H9 (cell line): ENCODE measurements around the gene LRP3. TPM values are rescaled to one million over a fixed set of nuclear protein-coding genes. Genes with fewer than 3 reads are reported as not detected.

Experiments used
- DNase-seq: peaks from one replicate; pipeline ENCODE4 v3.0.0-alpha.2; 2017
- H2AFZ ChIP-seq: one replicate; pipeline ENCODE4 v1.6.1; 2013; ENCODE audit warnings: mild to moderate bottlenecking, low read length, control low read depth, moderate library complexity
- H2AK5ac ChIP-seq: 2 replicates; pipeline ENCODE4 v1.6.1; 2013; ENCODE audit warnings: low read length, control low read depth, mixed read lengths; ENCODE audit not compliant: insufficient read length
- H2BK120ac ChIP-seq: one replicate; pipeline ENCODE4 v1.6.1; 2013; ENCODE audit warnings: low read depth, mild to moderate bottlenecking, low read length, control low read depth, inconsistent platforms; ENCODE audit not compliant: poor library complexity, severe bottlenecking
- H2BK12ac ChIP-seq: 2 replicates; pipeline ENCODE4 v1.6.1; 2013; ENCODE audit warnings: low read length, control low read depth, mixed read lengths, low read depth; ENCODE audit not compliant: insufficient read length
- H2BK15ac ChIP-seq: 2 replicates; pipeline ENCODE4 v1.6.1; 2013; ENCODE audit warnings: low read depth, low read length, control low read depth
- H2BK20ac ChIP-seq: one replicate; pipeline ENCODE4 v1.6.1; 2013; ENCODE audit warnings: low read depth, mild to moderate bottlenecking, low read length, control low read depth, inconsistent platforms; ENCODE audit not compliant: poor library complexity, severe bottlenecking
- H2BK5ac ChIP-seq: 2 replicates; pipeline ENCODE4 v1.6.1; 2013; ENCODE audit warnings: low read length, control low read depth, mixed read lengths; ENCODE audit not compliant: insufficient read length
- H3K14ac ChIP-seq: 2 replicates; pipeline ENCODE4 v1.6.1; 2013; ENCODE audit warnings: low read length, control low read depth; ENCODE audit not compliant: insufficient read depth
- H3K18ac ChIP-seq: 2 replicates; pipeline ENCODE4 v1.6.1; 2013; ENCODE audit warnings: low read depth, mild to moderate bottlenecking, mixed read lengths, low read length, control low read depth; ENCODE audit not compliant: insufficient read length
- H3K23ac ChIP-seq: 2 replicates; pipeline ENCODE4 v1.6.1; 2013; ENCODE audit warnings: low read length, control low read depth, mixed read lengths, low read depth; ENCODE audit not compliant: insufficient read length
- H3K23me2 ChIP-seq: 2 replicates; pipeline ENCODE4 v1.6.1; 2013; ENCODE audit warnings: low read depth, mild to moderate bottlenecking, mixed read lengths, low read length, control low read depth; ENCODE audit not compliant: insufficient read length, poor library complexity, severe bottlenecking
- H3K27ac ChIP-seq: 2 replicates; pipeline ENCODE4 v1.5.1; 2013; ENCODE audit warnings: low read length, control low read depth, mixed read lengths, low read depth; ENCODE audit not compliant: insufficient read length
- H3K27me3 ChIP-seq: 2 replicates; pipeline ENCODE4 v1.6.1; 2013; ENCODE audit warnings: low read length, control low read depth, inconsistent platforms; ENCODE audit not compliant: insufficient read depth
- H3K4ac ChIP-seq: 2 replicates; pipeline ENCODE4 v1.6.1; 2013; ENCODE audit warnings: low read depth, mild to moderate bottlenecking, control low read depth, inconsistent platforms, low read length, moderate library complexity
- H3K4me1 ChIP-seq: 2 replicates; pipeline ENCODE4 v1.6.1; 2013; ENCODE audit warnings: low read length, control low read depth, inconsistent platforms; ENCODE audit not compliant: insufficient read depth
- H3K4me2 ChIP-seq: 2 replicates; pipeline ENCODE4 v1.6.1; 2013; ENCODE audit warnings: low read length, control low read depth, mixed read lengths; ENCODE audit not compliant: insufficient read length, insufficient read depth
- H3K56ac ChIP-seq: 2 replicates; pipeline ENCODE4 v1.6.1; 2013; ENCODE audit warnings: low read depth, mild to moderate bottlenecking, mixed read lengths, low read length, control low read depth; ENCODE audit not compliant: insufficient read length
- H3K79me1 ChIP-seq: 2 replicates; pipeline ENCODE4 v1.6.1; 2013; ENCODE audit warnings: low read depth, mild to moderate bottlenecking, moderate library complexity, low read length, control low read depth, inconsistent platforms; ENCODE audit not compliant: insufficient read depth, poor library complexity, severe bottlenecking
- H3K79me2 ChIP-seq: 2 replicates; pipeline ENCODE4 v1.6.1; 2013; ENCODE audit warnings: low read length, control low read depth, inconsistent platforms; ENCODE audit not compliant: insufficient read depth
- H3K9ac ChIP-seq: 2 replicates; pipeline ENCODE4 v1.6.1; 2013; ENCODE audit warnings: low read length, control low read depth, mixed read lengths; ENCODE audit not compliant: insufficient read length; ENCODE audit errors: extremely low read depth
- H3K9me3 ChIP-seq: one replicate; pipeline ENCODE4 v1.6.1; 2013; ENCODE audit warnings: low read depth, low read length, inconsistent platforms; ENCODE audit not compliant: control insufficient read depth
- H3T11ph ChIP-seq: one replicate; pipeline ENCODE4 v1.6.1; 2013; ENCODE audit warnings: mild to moderate bottlenecking, low read length, control low read depth, inconsistent platforms
- H4K20me1 ChIP-seq: one replicate; pipeline ENCODE4 v1.6.1; 2013; ENCODE audit not compliant: control insufficient read depth, insufficient read length, insufficient read depth
- H4K5ac ChIP-seq: 2 replicates; pipeline ENCODE4 v1.6.1; 2013; ENCODE audit warnings: low read depth, mild to moderate bottlenecking, mixed read lengths, low read length, control low read depth; ENCODE audit not compliant: insufficient read length
- H4K8ac ChIP-seq: replicated peaks from 2 replicates; pipeline ENCODE4 v1.6.1; 2013; ENCODE audit warnings: low read length, control low read depth, mixed read lengths, low read depth; ENCODE audit not compliant: insufficient read length
- H4K91ac ChIP-seq: 2 replicates; pipeline ENCODE4 v1.6.1; 2013; ENCODE audit warnings: low read depth, mild to moderate bottlenecking, moderate library complexity, mixed read lengths, low read length, control low read depth; ENCODE audit not compliant: insufficient read length
- H3K27ac Mint-ChIP-seq, 3 experiments: 2 replicates in 2 of 3; 3 replicates in 1 of 3; pipeline ENCODE4 v1.8.0; 2020 to 2021; ENCODE audit warnings: mixed read lengths in 3 of 3, mild to moderate bottlenecking in 1 of 3, moderate library complexity in 1 of 3
- H3K27me3 Mint-ChIP-seq: 2 replicates; pipeline ENCODE4 v1.8.0; 2021; ENCODE audit warnings: low read depth, mild to moderate bottlenecking, moderate library complexity, mixed read lengths
- H3K36me3 Mint-ChIP-seq, 3 experiments: 2 replicates in 2 of 3; 3 replicates in 1 of 3; pipeline ENCODE4 v1.8.0; 2020 to 2021; ENCODE audit warnings: low read depth in 3 of 3, mixed read lengths in 3 of 3; ENCODE audit not compliant: insufficient read depth in 1 of 3
- H3K4me1 Mint-ChIP-seq, 2 experiments: 2 replicates each; pipeline ENCODE4 v1.8.0; 2020; ENCODE audit warnings: mixed read lengths in 2 of 2
- H3K4me3 Mint-ChIP-seq, 2 experiments: 2 replicates in 1 of 2; 3 replicates in 1 of 2; pipeline ENCODE4 v1.8.0; 2020 to 2021; ENCODE audit warnings: mild to moderate bottlenecking in 2 of 2, mixed read lengths in 2 of 2, moderate library complexity in 1 of 2
- H3K9me3 Mint-ChIP-seq, 2 experiments: 2 replicates in 1 of 2; 3 replicates in 1 of 2; pipeline ENCODE4 v1.8.0; 2020; ENCODE audit warnings: mild to moderate bottlenecking in 2 of 2, mixed read lengths in 2 of 2, moderate library complexity in 1 of 2
- WGBS: extraction: QIAGEN DNeasy Blood & Tissue Kit; methylation state at CpG from one replicate; pipeline ENCODE4 v1.1.7; 2013; ENCODE audit warnings: missing lambda C conversion rate, low lambda C conversion rate, mixed read lengths; ENCODE audit not compliant: insufficient read length; ENCODE audit errors: extremely low coverage; 5-methylcytosine and 5-hydroxymethylcytosine counted together
- total RNA-seq: library from RNA; stranded (reverse); gene quantifications from 2 replicates; pipeline ENCODE4 v1.2.1, GENCODE V29; 2021
- TF ChIP-seq, protein P1 (sequence below): fragments of 200-600 bp; sonication (generic); conservative IDR thresholded peaks from 3 replicates; pipeline ENCODE4 v1.8.0; 2021; ENCODE audit warnings: antibody characterized with exemption, mild to moderate bottlenecking

LRP3 gene
- total RNA-seq, 1 experiment from 2014 or later: 29.2 TPM

DNA sequence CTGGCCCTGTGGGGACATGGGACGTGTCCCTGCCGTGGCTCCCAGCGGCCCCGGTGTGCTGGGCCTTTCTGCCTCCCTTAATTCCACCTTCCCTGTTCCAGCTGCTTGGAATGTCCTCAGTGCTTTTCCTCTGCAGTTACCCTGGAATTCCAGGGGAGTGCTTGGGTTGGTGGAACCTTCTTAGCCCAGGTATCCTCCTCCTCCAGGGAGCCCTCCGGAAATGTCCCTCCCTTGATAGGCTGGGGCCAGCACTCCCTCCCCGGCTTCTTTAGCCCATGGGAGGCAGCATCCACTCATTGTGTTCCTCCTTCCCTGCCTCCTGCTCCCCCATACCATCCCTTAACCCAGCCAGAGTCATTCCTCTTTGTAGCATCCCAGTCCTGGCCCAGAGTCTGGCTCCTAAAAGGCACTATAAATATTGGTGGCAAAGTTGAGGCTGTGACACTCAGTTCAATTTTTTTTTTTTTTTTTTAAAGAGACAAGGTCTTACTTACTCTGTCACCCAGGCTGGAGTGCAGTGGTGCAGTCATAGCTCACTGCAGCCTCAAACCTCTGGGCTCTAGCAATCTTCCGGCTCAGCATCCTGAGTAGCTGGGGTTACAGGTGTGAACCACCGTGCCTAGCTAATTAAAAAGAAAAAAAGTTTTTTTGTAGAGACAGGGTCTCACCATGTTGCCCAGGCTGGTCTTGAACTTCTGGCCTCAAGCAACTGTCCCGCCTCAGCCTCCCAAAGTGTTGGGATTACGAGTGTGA, 45.3 kb downstream of the LRP3 start:
- DNase-seq: no peak
- Mint-ChIP-seq H3K27me3 (peaks cover 16% of the 10 kb centered on the region), H3K27ac (no peak overlapping the region; a peak in 2 of 7 replicates), H3K4me1 (peaks cover 3 to 4% of the 10 kb centered on the region in 2 experiments; a peak in 1 of 4 replicates), H3K9me3 (no peaks in the 10 kb centered on the region; a peak in 1 of 5 replicates), H3K36me3 (no peaks in the 10 kb centered on the region), H3K4me3 (no peak overlapping the region)
- Histone ChIP-seq H3K18ac (no peak overlapping the region), H2BK12ac (no peak overlapping the region), H3K23me2 (no peaks in the 10 kb centered on the region), H4K5ac (no peak overlapping the region), H2BK120ac (no peak overlapping the region), H3T11ph (no peak overlapping the region), H2AFZ (no peak overlapping the region), H3K27ac (no peak overlapping the region), H3K9ac (no peak overlapping the region), H3K4me2 (no peak overlapping the region), H4K91ac (no peak overlapping the region), H3K4me1 (no peaks in the 10 kb centered on the region), H3K79me1 (no peaks in the 10 kb centered on the region), H4K8ac (no peak overlapping the region), H2BK15ac (no peak overlapping the region), H4K20me1 (no peaks in the 10 kb centered on the region), H2BK20ac (no peak overlapping the region), H3K9me3 (no peaks in the 10 kb centered on the region), H3K56ac (no peak overlapping the region), H3K4ac (no peak overlapping the region), H2BK5ac (no peak overlapping the region), H3K23ac (no peak overlapping the region), H3K14ac (no peak overlapping the region), H3K27me3 (no peaks in the 10 kb centered on the region), H2AK5ac (no peak overlapping the region), H3K79me2 (no peaks in the 10 kb centered on the region)
- WGBS: no CpG with 5 or more reads among the region's 10 CpGs
- TF ChIP-seq, protein P1, sequence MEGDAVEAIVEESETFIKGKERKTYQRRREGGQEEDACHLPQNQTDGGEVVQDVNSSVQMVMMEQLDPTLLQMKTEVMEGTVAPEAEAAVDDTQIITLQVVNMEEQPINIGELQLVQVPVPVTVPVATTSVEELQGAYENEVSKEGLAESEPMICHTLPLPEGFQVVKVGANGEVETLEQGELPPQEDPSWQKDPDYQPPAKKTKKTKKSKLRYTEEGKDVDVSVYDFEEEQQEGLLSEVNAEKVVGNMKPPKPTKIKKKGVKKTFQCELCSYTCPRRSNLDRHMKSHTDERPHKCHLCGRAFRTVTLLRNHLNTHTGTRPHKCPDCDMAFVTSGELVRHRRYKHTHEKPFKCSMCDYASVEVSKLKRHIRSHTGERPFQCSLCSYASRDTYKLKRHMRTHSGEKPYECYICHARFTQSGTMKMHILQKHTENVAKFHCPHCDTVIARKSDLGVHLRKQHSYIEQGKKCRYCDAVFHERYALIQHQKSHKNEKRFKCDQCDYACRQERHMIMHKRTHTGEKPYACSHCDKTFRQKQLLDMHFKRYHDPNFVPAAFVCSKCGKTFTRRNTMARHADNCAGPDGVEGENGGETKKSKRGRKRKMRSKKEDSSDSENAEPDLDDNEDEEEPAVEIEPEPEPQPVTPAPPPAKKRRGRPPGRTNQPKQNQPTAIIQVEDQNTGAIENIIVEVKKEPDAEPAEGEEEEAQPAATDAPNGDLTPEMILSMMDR: no peak
